Globus pallidus (tissue), 1 donor: ENCODE results near the gene USP53.
A peak's percentile ranks its signal among the peaks of the same experiment; 100 is the strongest.
"Not testable (repeated sequence)": the region's sequence is repeated elsewhere in the genome, so short reads cannot be mapped to it uniquely, and the experiment has no call there.

Experiments used
- DNase-seq: peaks from one replicate; pipeline ENCODE4 v3.0.0-alpha.2; 2015; ENCODE audit warnings: low spot score

Gene USP53

DNA sequence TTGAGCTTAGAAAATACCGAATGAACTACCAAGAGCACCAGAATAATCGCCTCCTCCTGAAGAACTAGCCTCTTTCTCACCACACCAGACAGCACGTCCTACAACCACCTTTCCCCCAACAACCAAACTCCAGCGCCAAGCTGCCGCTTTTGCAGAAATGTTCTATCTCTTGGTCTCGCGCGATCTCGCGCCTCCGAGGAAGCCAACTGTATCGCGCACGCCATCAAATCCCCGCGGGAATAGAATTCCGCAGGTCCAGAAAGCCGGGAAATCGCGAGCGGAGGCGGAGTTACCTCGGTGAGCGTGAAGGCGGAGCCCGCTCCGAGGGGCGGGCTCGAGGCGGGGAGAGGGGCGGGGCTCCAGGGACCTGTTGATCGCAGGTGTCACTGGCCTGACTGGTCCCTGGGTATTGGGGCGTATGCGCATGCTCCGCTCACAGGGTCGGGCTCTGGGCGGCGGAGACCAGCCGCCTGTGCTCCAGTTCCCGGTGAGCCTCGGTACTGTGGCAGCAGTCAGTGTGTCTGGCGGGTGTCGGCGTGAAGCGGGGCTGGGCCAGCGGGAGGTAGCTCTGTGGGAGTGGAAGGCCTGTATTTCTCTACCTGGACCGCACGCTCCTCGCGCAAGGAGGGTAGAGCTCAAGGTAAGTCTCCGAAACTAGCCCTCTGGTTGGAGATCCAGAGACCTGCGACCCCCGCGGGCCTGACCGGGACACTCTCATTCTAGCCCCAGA, at the start of gene USP53:
Gene USP53, plus strand, starts transcription at position 480 of the 730 bp plus-strand sequence. CDS start 27,047 bp downstream, outside the sequence.
- peak; percentile 83 for DNase-seq

- DNase-seq: no peak
Observed at GRCh38 chr4:119165767-119166166, 46.7 kb upstream of the USP53 start.

GRCh38 chr4:119170195-119170594, 42.3 kb upstream of the USP53 start:
- no peak for DNase-seq

DNA sequence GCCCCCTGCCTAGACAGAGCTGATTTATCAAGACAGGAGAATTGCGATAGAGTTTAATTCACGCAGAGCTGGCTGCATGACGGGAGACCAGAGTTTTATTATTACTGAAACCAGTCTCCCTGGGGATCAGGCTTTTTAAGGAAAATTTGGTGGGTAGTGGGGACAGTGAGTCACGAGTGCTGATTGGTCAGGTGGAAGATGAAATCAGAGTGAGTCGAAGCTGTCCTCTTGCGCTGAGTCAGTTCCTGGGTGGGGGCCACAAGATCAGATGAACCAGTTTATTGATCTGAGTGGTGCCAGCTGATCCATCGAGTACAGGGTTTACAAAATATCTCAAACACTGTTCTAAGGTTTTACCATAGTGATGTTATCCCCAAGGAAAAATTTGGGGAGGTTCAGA, 40.3 kb upstream of the USP53 start:
- no peak for DNase-seq

GRCh38 chr4:119173729-119174361, 38.7 kb upstream of the USP53 start:
- not testable (repeated sequence) for DNase-seq

DNA sequence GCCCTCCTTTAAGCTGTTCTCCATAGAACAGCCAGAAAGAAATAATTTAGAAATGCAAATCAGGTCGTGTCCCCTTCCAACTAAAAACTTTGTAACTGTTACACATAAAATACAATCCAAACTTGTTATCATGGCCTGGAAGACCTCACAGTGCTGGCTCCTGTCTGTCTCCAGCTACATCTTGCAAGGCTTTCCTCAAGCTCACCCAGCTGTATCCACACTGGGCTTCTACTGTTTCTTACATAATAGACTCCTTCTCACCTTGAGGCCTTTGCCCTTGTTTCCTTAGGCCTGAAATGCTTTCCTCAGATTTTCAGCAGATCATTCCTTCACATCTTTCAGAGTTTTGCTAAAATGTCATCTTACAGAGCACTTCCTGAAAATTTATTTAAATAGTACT, 33.5 kb upstream of the USP53 start:
- DNase-seq: no peak

DNA sequence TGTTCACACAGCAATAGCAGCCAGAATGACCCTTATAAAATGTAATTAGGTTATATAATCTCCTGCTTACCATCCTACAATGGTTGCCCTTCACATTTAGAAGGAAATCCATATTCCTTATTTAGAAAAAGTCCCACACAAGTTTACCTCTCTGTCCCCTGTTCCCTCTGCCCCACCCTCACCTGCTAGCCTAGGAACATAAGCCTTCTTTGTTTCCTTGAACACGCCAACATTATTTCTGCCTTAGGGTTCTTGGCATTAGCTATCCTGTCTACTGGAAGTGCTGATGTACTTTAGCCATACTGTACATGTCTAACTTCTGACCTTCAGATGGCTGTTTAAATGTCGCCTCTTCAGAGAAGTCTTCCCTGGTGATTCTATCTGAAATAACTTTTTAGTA, 28.4 kb upstream of the USP53 start:
- DNase-seq: no peak

GRCh38 chr4:119189638-119190037, 22.9 kb upstream of the USP53 start:
- DNase-seq: no peak

DNA sequence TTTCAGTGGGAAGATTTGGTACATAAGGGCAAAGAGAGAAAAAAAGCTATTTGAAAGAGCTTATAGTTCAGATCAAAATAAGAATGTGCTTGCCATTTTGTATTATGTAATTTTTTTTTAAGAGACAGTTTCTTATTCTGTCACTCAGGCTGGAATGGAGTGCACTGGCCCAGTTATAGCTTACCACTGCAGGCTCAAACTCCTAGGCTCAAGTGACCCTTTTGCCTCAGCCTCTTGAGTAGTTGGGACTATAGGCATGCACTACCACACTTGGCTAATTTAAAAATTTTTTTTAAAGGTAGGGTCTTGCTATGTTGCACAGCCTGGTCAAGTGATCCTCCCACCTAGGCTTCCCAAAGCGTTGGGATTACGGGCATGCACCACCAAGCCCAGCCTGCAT, 22.2 kb upstream of the USP53 start:
- no peak for DNase-seq

- DNase-seq: no peak
Observed at GRCh38 chr4:119191505-119191904, 21.0 kb upstream of the USP53 start.

- no peak for DNase-seq
Observed at GRCh38 chr4:119197772-119198212, 14.7 kb upstream of the USP53 start.

GRCh38 chr4:119204916-119205315, 7.6 kb upstream of the USP53 start:
- peak; percentile 26 for DNase-seq

DNA sequence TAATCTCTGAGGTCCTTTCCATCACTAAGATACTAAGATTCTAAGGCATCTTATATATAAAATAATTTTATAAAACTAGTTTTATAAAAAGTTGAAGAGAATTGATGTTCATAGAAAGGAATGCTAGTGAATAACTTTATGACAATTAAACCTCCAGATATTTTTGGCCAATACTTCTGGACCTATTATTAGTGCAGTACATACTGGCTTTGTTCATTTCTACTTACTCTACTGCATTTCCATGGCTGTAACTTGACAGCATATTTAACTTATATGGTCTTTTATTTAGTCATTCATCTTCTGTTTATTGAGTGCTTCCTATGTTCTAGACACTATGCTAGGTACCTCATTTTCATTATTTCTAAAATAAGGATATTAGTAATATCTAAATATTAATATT, 6.8 kb upstream of the USP53 start:
- no peak for DNase-seq

GRCh38 chr4:119206178-119206577, 6.3 kb upstream of the USP53 start:
- no peak for DNase-seq

- DNase-seq: no peak
Observed at GRCh38 chr4:119207051-119207450, 5.5 kb upstream of the USP53 start.

- DNase-seq: no peak
Observed at GRCh38 chr4:119209077-119209476, 3.4 kb upstream of the USP53 start.

DNA sequence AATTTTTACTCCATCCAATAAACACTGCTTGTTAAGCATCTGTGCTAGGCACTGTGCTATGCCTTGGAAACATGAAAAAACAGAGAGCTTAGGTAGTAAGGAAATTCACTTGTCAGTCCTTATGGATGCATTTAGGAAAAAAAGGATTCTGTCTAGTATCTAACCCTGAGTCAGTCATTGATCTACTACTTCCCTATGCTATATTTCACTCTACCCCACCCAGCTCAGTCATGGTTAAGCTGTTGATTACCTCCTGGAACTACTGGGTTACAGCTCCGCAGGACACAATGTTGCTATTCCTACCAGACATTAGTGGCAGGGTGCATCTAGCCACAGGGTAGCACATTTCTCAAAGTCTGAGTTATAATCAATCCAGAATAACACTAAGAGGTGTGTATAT, 2.9 kb upstream of the USP53 start:
- no peak for DNase-seq

DNA sequence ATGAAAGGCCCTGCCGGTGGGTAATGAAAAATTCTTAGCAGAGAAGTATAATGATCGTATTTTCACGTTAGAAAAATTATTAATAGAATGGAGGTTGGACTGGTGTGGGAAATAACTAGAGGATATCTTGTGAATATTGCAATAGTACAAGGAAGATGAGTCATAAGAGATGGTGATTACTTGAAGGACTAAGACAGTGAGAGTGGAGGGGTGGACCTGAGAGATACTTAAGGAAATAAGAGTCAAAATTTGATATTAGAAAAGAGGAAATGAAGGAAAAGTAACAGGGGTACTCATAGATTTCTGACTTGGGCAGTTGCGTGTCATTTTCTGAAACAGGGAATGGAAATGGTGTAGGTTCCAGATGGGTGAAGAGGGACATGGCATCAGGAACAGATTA, 1.7 kb upstream of the USP53 start:
- no peak for DNase-seq

GRCh38 chr4:119211867-119212233, 663 bp upstream of the USP53 start:
- no peak for DNase-seq

- DNase-seq: peak; percentile 64
Observed at GRCh38 chr4:119212964-119213606, 572 bp downstream of the USP53 start.

GRCh38 chr4:119218093-119218492, 5.6 kb downstream of the USP53 start:
- no peak for DNase-seq

DNA sequence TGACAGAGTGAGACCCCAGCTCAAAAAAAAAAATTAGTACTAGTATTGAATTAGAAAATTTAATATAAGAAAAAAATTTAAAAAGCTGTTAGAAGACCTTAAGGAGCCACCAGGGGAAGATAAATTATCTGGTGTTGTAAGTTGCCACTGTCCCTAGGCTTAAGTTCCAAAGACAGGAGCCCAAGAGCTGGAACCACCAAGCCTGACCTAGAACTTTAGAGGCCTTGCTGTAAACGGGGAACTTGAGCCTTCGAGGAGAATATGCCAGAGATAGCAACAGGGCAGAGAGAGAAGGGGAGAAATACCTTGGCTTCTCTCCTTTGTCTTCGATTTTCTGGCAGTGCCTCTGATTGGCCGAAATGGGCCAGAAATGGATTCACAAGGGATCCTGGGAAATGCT, 8.9 kb downstream of the USP53 start:
- DNase-seq: no peak

GRCh38 chr4:119227690-119228089, 15.2 kb downstream of the USP53 start:
- DNase-seq: no peak
